Psoas muscle (tissue), 8 donors: ENCODE measurements around the gene TMEM186. TPM values are rescaled to one million over a fixed set of nuclear protein-coding genes. Genes with fewer than 3 reads are reported as not detected.

Source experiments
- ATAC-seq, 4 donors: fragments of 200-7000 bp; cut with Tn5 transposase; one replicate each; pipeline ENCODE4 v1.9.1; 2020; ENCODE audit warnings: moderate library complexity in 3 of 4, mild to moderate bottlenecking in 2 of 4
- DNase-seq, 2 donors: peaks; one replicate each; pipeline ENCODE4 v3.0.0-alpha.2; 2020
- H3K27ac ChIP-seq: fragments of 200-600 bp; one replicate; pipeline ENCODE4 v1.8.0; 2022
- H3K27me3 ChIP-seq, 3 donors: fragments of 200-600 bp in 1 of 3; one replicate each; pipeline versions ENCODE4 v1.6.1 to v1.8.0; 2013 to 2022; ENCODE audit warnings: low read length in 2 of 3, mild to moderate bottlenecking in 2 of 3, moderate library complexity in 1 of 3; ENCODE audit not compliant: insufficient read depth in 3 of 3
- H3K36me3 ChIP-seq, 2 donors: fragments of 200-600 bp in 1 of 2; one replicate each; pipeline versions ENCODE4 v1.6.1 to v1.8.0; 2013 to 2022; ENCODE audit warnings: low read depth in 1 of 2, mild to moderate bottlenecking in 1 of 2, moderate library complexity in 1 of 2; ENCODE audit not compliant: insufficient read depth in 1 of 2
- H3K4me1 ChIP-seq: fragments of 200-600 bp; one replicate; pipeline ENCODE4 v1.8.0; 2022
- H3K4me3 ChIP-seq: fragments of 200-600 bp; one replicate; pipeline ENCODE4 v1.8.0; 2022; ENCODE audit warnings: mild to moderate bottlenecking
- H3K9me3 ChIP-seq: fragments of 200-600 bp; one replicate; pipeline ENCODE4 v1.8.0; 2022
- CTCF ChIP-seq: fragments of 200-600 bp; IDR thresholded peaks from one replicate; pipeline ENCODE4 v1.8.0; 2022; ENCODE audit warnings: antibody characterized with exemption
- WGBS, 3 donors: extraction: QIAGEN DNeasy Blood & Tissue Kit; methylation state at CpG; one replicate each; pipeline versions ENCODE4 v1.1.6 to v1.1.7; 2013; 5-methylcytosine and 5-hydroxymethylcytosine counted together
- intact Hi-C, 2 donors: fragments of 100-400 bp; cut with DNase I; formaldehyde crosslinking; loops; one replicate each; pipeline versions ENCODE4 v1.11.0 to v1.14.2; 2022
- polyA plus RNA-seq, 3 donors: library from polyadenylated mRNA; stranded (reverse); fragments of 200-250 nt; gene quantifications; one replicate each; pipeline ENCODE4 v1.2.3, GENCODE V29; 2013
- total RNA-seq, 4 donors: library from RNA; stranded (reverse); fragmentation: NEBNext Ultra II Directional in 2 of 4; extraction: Animal tissue kit (Norgen Biotek cat#: 25700) in 2 of 4; gene quantifications; one replicate each; pipeline versions ENCODE4 v1.2.1 to v1.2.4, GENCODE V29; 2021 to 2023
- donor health status: healthy with polysubstance abuse.
- donor health status: DM: no; HTN: no; CAD: no; lungs with moderate emphysema.
- donor health status: Bipolar disorder and iron deficiency.
- donor health status: healthy.
- donor health status: DM: yes; HTN: yes; CAD: no.
- donor health status: DM: no; HTN: no; CAD: no.
- donor health status: DM: no; HTN: no; CAD: no.
- donor health status: DM: yes; HTN: yes; CAD: no.

The TMEM186 gene
- total and polyA plus RNA-seq, 7 donors = 10.6 to 28.1 (median 14.4) TPM

DNA sequence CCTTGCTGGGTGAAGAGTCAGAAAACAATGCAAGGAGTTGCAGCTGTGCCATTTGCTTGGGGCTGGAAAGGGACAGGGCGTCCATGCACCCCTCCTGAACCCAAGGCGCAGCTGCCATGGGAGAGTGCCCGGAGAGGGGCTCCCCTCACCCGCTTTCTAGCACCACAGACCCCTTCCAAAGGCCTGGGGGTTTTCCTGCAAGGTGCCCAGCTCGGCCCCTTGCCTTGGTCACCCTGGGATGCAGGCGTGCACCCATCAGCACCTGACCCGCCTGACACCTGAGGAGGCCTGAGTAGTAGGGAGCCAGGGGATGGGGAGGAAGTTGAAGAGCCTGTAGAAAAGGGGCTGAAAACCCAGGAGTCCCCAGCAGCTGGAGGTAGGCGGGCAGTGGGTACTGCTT is 30.3 kb downstream of the TMEM186 start:
- no peak overlapping the region for H3K27ac ChIP-seq
- DNase-seq (no peak), ATAC-seq (no peak)
- no peak for TF ChIP-seq CTCF
- H3K27me3 ChIP-seq = no peaks in the 10 kb centered on the region
- 88 to 92% (median 92%) methylated on average over 8 of the region's 8 CpGs for WGBS, 3 donors
- no peaks in the 10 kb centered on the region for H3K9me3 ChIP-seq
- intact Hi-C loops = no loop called here
- no peak overlapping the region for H3K4me3 ChIP-seq
- no peaks in the 10 kb centered on the region for H3K36me3 ChIP-seq
- no peaks in the 10 kb centered on the region for H3K4me1 ChIP-seq

DNA sequence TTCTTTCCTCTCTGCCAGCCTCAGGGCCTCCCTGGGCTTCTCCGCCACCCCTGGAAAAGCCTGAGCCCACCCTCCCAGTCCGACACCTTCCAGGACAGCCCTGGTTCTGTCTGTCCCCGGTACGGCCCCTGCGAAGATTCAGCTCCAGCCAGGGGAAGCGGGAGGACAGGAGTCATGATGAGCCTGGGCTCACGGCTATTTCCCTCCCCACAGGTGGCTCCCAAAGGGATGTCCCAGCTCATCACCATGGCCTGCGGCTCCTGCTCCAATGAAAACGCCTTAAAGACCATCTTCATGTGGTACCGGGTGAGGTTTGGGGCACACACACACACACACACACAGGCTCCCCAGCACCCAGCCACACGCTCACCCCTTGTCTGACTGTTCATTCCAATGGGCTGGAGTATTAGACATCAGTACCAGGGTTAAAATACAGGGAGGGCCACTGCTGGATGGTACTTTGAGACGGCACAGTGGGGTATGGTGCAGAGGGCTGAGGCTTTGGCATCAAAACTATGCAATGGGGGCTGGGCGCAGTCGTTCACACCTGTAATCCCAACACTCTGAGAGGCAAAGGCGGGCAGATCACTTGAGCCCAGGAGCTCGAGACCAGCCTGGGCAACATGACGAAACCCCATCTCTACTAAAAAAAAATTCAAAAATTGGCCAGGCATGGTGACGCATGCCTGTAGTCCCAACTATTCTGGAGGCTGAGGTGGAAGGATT is 32.8 kb downstream of the TMEM186 start:
- intact Hi-C loops = no loop called here
- no peaks in the 10 kb centered on the region for H3K4me1 ChIP-seq
- no peaks in the 10 kb centered on the region for H3K27me3 ChIP-seq
- 88 to 90% (median 88%) methylated on average over 18 of the region's 18 CpGs for whole genome bisulfite sequencing, 3 donors
- H3K36me3 ChIP-seq = no peaks in the 10 kb centered on the region
- DNase-seq (no peak), ATAC-seq (no peak)
- H3K27ac ChIP-seq = no peak overlapping the region
- H3K4me3 ChIP-seq = no peak overlapping the region
- H3K9me3 ChIP-seq = no peaks in the 10 kb centered on the region
- no peak for TF ChIP-seq CTCF

- WGBS, 3 donors = 66 to 71% (median 69%) methylated on average over 10 of the region's 10 CpGs
- intact Hi-C loops = no loop called here
- H3K36me3 ChIP-seq = no peaks in the 10 kb centered on the region
- no peaks in the 10 kb centered on the region for H3K9me3 ChIP-seq
- no peak for DNase-seq
- no peak for TF ChIP-seq CTCF
- no peak overlapping the region for H3K4me3 ChIP-seq
- no peak overlapping the region for H3K27ac ChIP-seq
- no peaks in the 10 kb centered on the region for H3K27me3 ChIP-seq
- H3K4me1 ChIP-seq = no peaks in the 10 kb centered on the region
- no peak for ATAC-seq
Observed at GRCh38 chr16:8763899-8764298, 33.5 kb downstream of the TMEM186 start.

- TF ChIP-seq CTCF = no peak
- 93 to 99% (median 94%) methylated on average over 3 of the region's 3 CpGs for WGBS, 3 donors
- intact Hi-C loops = no loop called here
- Histone ChIP-seq H3K9me3 (no peaks in the 10 kb centered on the region), H3K4me3 (no peak overlapping the region), H3K27ac (no peak overlapping the region), H3K4me1 (no peaks in the 10 kb centered on the region), H3K27me3 (no peaks in the 10 kb centered on the region), H3K36me3 (peaks cover 0 to 1% of the 10 kb centered on the region in 2 donors)
- DNase-seq (no peak), ATAC-seq (no peak)
Observed at GRCh38 chr16:8763083-8763482, 34.4 kb downstream of the TMEM186 start.

DNA sequence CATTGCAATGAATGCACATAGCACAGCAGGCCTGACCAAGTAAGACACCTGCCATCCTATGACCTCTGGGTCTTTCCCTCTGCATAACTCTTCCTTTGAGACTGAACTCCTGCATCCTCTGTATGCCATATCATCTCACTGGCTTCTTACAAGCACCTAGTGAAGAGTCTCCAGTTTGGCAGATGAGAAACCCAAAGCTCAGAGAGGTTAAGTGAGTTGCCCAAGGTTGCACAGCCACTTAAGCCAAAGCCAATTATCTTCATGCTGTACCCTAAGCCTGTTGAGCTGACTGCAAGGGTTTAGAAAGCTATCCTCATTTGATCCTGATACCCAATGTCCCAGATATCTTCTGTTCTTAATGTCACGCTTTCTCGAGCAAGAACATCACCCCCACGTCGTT is 35.2 kb downstream of the TMEM186 start:
- DNase-seq = no peak
- WGBS, 3 donors = 71 to 78% (median 73%) methylated on average over 4 of the region's 4 CpGs
- Histone ChIP-seq H3K27ac (no peak overlapping the region), H3K27me3 (no peaks in the 10 kb centered on the region), H3K4me1 (no peaks in the 10 kb centered on the region), H3K9me3 (no peaks in the 10 kb centered on the region), H3K4me3 (no peak overlapping the region), H3K36me3 (peaks cover 0 to 9% of the 10 kb centered on the region in 2 donors)
- intact Hi-C loops = no loop called here
- TF ChIP-seq CTCF = no peak
- no peak for ATAC-seq
